Measurements from ENCODE around the gene CDC42BPA. TPM values are rescaled to one million over a fixed set of nuclear protein-coding genes. Genes with fewer than 3 reads are reported as not detected.
A peak's percentile ranks its signal among the peaks of the same experiment; 100 is the strongest.

The CDC42BPA gene
- total and polyA plus RNA-seq, 9 of the 15 experiments (the other 6 are each of a cell fraction or from before 2014, with no cell fraction given), result 8.0 to 77.5 (median 52.1) TPM

DNA sequence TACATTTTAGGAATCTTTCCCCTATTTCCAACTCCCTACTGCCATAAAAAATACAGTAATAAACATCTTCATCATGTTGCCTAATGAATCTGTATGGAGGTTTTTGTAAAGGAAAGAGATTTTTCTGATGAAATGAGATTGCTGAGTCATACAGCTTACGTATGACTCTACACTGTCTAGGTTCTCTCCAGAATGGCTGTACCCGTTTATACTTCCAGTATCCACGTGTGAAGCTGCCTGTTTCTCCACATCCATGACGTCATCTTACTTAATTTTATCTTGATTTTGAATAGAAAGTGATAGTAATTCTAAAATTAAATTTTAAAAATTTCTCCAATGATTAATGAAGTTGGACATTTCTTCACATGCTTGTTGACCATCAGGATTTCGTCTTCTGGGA, 274.5 kb downstream of the CDC42BPA start (continued):
- TF ChIP-seq, protein P1, sequence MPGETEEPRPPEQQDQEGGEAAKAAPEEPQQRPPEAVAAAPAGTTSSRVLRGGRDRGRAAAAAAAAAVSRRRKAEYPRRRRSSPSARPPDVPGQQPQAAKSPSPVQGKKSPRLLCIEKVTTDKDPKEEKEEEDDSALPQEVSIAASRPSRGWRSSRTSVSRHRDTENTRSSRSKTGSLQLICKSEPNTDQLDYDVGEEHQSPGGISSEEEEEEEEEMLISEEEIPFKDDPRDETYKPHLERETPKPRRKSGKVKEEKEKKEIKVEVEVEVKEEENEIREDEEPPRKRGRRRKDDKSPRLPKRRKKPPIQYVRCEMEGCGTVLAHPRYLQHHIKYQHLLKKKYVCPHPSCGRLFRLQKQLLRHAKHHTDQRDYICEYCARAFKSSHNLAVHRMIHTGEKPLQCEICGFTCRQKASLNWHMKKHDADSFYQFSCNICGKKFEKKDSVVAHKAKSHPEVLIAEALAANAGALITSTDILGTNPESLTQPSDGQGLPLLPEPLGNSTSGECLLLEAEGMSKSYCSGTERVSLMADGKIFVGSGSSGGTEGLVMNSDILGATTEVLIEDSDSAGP (CRISPR knock-in tag; IDR thresholded peaks at IDR 0.05), result no peak
- no peak for TF ChIP-seq MXI1 (IDR thresholded peaks at IDR 0.05; ENCODE audit: low read depth, low read length)
- peak; percentile 40 to 52; a peak in 2 of 4 replicates for TF ChIP-seq TRIM24 (IDR thresholded peaks at IDR 0.05)
- TF ChIP-seq DIDO1 (tag; IDR thresholded peaks at IDR 0.05; ENCODE audit: low read depth), result no peak
- peak; percentile 79 for TF ChIP-seq C11orf30 (IDR thresholded peaks at IDR 0.05; ENCODE audit: low read depth)
- 0 out of 2 replicates have a peak, but pooled peaks have one; percentile 30 for TF ChIP-seq SMARCC2 (IDR thresholded peaks at IDR 0.05; ENCODE audit: low read depth)
- peak; percentile 76; the same call in 1 of the 2 replicates for TF ChIP-seq JUND (IDR thresholded peaks at IDR 0.05; ENCODE audit: borderline replicate concordance, low read depth, low read length)
- peak; percentile 81; the same call in 2 of the 3 replicates for TF ChIP-seq JUND (tag; IDR thresholded peaks at IDR 0.05; ENCODE audit: borderline replicate concordance, low read depth, low read length)
- no peak for TF ChIP-seq HLTF (IDR thresholded peaks at IDR 0.05)
- TF ChIP-seq HDAC8 (tag; IDR thresholded peaks at IDR 0.05), result no peak
- TF ChIP-seq SNRNP70 (optimal IDR thresholded peaks at IDR 0.05; ENCODE audit: low read depth, low read length), result no peak
- TF ChIP-seq, protein P2, sequence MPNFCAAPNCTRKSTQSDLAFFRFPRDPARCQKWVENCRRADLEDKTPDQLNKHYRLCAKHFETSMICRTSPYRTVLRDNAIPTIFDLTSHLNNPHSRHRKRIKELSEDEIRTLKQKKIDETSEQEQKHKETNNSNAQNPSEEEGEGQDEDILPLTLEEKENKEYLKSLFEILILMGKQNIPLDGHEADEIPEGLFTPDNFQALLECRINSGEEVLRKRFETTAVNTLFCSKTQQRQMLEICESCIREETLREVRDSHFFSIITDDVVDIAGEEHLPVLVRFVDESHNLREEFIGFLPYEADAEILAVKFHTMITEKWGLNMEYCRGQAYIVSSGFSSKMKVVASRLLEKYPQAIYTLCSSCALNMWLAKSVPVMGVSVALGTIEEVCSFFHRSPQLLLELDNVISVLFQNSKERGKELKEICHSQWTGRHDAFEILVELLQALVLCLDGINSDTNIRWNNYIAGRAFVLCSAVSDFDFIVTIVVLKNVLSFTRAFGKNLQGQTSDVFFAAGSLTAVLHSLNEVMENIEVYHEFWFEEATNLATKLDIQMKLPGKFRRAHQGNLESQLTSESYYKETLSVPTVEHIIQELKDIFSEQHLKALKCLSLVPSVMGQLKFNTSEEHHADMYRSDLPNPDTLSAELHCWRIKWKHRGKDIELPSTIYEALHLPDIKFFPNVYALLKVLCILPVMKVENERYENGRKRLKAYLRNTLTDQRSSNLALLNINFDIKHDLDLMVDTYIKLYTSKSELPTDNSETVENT (CRISPR knock-in tag; IDR thresholded peaks at IDR 0.05), result no peak
- TF ChIP-seq ZNF324 (CRISPR knock-in tag; IDR thresholded peaks at IDR 0.05), result no peak
- TF ChIP-seq NONO (IDR thresholded peaks at IDR 0.05; ENCODE audit: low read depth in 2 of 2, low read length in 1 of 2), result no peak
- TF ChIP-seq RNF2 (IDR thresholded peaks at IDR 0.05), result no peak
- TF ChIP-seq CSDE1 (IDR thresholded peaks at IDR 0.05), result no peak
- TF ChIP-seq SIRT6 (IDR thresholded peaks at IDR 0.05; ENCODE audit: low read depth, low read length), result no peak
- TF ChIP-seq MAFF (IDR thresholded peaks at IDR 0.05; ENCODE audit: low read length), result peak; percentile 60
- peak; percentile 96 for TF ChIP-seq ATF7 (IDR thresholded peaks at IDR 0.05)
- no peak for TF ChIP-seq TGIF2 (CRISPR knock-in tag; IDR thresholded peaks at IDR 0.05)
- TF ChIP-seq NFE2L1 (tag; IDR thresholded peaks at IDR 0.05; ENCODE audit: borderline replicate concordance, low read depth), result peak; percentile 76
- no peak for TF ChIP-seq ZEB2 (IDR thresholded peaks at IDR 0.05)
- TF ChIP-seq STAT5A (IDR thresholded peaks at IDR 0.05; ENCODE audit: borderline replicate concordance, low read length), result no peak
- TF ChIP-seq TEAD4 (IDR thresholded peaks at IDR 0.05; ENCODE audit: low read length), result no peak
- no peak for TF ChIP-seq TEAD4 (CRISPR knock-in tag; IDR thresholded peaks at IDR 0.05; ENCODE audit: borderline replicate concordance)
- TF ChIP-seq KLF6 (CRISPR knock-in tag; IDR thresholded peaks at IDR 0.05; ENCODE audit: borderline replicate concordance), result no peak
- no peak for TF ChIP-seq ZNF507 (tag; conservative IDR thresholded peaks at IDR 0.05)
- no peak for TF ChIP-seq ZNF583 (CRISPR knock-in tag; IDR thresholded peaks at IDR 0.05)
- no peak for TF ChIP-seq TAF15 (IDR thresholded peaks at IDR 0.05; ENCODE audit: low read depth, low read length)
